HCEC 1CT (cell line): ENCODE results near the gene GNG4.

Experiments
- DNase-seq: peaks from one replicate; pipeline ENCODE4 v3.0.0-alpha.2; 2017

Gene GNG4

DNA sequence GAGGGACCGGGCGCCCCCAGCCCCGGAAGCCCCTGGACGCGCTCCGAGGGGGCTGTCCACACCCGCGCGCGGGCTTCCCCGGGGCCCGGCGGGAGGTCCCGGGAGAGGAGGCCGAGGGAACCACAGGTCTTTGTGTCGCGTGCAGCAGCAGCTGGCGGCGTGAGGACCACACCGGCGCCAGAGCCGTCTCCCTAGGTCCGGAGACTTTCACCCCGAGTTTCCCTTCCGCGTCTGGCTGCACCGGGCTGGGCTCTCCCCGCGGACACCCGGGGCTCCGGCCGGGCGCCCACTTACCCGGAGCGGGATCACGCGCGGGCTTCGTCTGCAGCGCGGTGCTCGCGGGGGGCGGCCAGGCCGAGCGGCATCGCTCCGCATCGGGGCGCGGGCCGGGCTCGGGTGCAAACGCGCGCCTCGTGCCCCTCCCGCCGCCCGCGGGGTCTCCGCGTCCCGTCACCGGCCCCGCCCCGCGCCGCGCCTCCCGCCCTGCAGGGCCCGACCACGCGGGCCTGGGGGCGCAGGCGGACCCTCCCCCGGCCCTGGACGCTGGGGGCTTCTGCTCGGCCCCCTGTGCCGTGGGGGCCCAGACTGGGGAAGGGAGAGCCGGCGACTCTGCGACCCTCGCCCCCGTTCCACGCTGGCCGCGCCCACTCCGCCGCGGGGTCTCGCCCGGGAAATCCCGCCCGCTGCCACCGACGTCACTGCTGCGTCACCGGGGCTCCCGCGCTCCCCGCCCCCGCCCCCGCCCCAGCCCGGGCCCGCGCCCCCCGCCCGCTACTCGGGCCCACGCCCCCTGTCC lies at the start of gene GNG4:
GNG4 (minus strand) TSS at position 417 of the 796 bp plus-strand sequence. CDS start 65,946 bp downstream, outside the sequence.
- no peak for DNase-seq

DNA sequence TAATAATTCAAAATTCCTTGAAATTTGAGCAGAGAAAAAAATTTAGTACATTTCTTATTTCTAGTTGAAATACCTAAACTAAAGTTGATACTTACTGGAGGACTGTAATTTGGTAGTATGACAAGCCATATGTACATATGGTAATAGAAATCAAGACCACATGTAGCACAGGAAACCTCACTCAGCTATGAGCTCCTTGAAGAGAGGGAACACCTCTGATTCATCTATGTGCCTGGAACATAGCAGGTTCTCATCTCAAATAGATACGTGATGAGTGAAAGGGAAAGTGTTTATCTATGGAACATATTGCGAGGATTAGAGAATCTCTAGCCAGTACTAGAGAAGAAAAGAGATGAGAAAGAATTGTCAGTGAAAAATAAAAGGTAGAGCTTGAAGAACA lies 47.9 kb upstream of the GNG4 start:
- DNase-seq = no peak

DNA sequence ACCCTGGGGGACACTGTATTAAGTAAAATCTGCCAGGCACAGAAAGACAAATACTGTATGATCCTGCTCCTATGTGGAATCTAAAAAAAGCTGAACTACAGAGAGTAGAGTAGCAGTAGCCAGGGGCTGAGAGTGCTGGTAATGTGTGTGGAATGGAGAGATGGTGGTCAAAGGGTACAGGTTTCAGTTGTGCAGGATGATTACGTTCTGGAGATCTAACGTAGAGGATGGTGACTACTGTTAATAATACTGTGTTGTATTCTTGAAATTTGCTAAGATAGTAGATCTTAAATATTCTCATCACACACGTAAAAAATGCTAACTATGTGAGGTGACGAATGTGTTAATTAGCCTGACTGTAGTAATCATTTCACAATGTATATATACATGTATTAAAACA lies 39.8 kb upstream of the GNG4 start:
- DNase-seq = no peak

DNA sequence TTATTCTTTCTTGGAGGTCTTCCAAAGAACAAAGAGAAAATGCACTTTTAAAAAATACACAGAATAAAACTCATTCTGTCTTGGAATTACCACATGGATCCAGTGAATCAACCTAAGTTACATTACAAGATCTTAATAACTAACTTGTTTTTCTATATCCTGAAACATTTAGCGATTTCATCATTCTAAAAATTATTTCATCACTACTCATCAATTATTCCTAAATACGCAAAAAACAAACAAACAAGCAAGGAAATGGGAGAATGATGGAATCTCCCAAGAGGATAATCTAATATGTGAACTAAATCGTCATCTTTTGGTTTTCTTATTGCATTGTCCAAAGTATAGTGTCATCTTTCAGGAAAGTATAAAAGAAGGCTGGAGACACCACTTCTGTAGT lies 38.5 kb upstream of the GNG4 start:
- DNase-seq = no peak

DNA sequence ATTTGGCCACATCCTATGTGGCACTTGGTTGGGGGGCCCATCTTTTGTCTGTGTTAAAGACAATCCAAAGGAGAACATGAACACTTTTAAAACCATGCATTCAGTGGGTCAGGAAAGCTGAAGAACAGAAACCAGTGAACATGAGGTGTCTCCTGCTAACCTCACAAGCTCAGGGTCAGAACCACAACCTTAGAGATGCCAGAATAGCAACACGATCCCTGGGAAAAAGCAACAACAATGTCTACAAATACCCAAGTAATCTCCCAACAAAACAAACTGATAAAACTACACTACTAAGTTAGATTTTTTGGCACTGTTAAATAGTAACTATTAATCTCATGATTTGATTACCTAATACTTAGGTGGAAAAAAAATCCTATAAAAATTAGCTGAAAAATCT lies 34.1 kb upstream of the GNG4 start:
- DNase-seq = no peak

DNA sequence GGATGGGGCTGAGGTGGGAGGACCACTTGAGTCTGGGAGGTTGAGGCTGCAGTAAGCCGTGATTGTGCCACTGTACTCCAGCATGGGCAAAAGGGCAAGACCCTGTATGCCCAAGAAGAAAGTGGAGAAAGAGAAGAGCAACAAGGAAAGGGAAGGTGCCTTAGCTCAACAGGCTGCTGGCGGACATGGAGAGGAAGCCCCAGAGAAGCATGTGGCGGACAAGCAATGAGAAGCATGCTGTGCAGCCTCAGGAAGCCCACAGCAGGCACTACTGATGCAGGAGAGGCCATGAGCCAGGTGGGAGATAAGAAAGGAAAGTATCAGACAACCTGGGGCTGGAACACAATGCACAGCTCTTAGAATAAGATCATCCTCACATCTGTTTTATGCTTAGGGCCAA lies 32.6 kb upstream of the GNG4 start:
- no peak for DNase-seq

DNA sequence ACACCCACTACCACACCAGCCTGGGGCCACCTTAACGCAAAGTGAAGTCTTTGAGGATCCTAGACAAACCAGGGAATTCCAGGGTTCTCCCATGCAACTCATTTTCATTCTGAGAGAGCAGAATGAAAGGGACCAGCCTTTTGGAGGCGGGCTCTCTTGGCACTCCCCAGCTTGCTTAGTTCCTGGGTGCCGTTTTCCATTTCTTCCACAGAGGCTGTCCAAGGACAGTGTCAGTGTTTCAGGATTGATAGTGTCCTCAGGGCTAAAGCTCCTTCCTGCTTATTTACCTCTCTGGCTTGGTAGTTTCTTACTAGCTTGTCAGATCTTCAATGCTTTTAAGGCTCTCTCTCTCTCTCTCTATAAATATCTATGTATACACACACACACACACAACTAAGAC lies 30.1 kb upstream of the GNG4 start:
- DNase-seq = no peak

DNA sequence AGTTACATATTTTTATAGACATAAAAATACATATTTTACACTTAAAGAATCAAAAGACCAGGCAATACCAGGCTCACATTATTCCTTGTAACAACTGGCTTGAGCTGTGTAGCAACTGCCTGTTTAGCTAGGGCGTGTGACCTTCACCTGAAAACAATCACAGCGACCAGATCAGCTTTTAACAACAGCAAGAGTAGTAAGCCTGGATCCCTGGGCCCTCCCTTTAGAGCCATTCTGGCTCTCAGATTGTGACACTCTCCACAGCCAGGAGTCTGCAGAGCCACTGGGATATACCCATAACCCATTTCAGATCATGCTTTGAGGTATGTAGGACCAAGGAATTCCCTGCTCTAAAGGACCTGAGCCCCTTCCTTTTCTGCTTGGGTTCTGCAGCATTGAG lies 29.4 kb upstream of the GNG4 start:
- no peak for DNase-seq

DNA sequence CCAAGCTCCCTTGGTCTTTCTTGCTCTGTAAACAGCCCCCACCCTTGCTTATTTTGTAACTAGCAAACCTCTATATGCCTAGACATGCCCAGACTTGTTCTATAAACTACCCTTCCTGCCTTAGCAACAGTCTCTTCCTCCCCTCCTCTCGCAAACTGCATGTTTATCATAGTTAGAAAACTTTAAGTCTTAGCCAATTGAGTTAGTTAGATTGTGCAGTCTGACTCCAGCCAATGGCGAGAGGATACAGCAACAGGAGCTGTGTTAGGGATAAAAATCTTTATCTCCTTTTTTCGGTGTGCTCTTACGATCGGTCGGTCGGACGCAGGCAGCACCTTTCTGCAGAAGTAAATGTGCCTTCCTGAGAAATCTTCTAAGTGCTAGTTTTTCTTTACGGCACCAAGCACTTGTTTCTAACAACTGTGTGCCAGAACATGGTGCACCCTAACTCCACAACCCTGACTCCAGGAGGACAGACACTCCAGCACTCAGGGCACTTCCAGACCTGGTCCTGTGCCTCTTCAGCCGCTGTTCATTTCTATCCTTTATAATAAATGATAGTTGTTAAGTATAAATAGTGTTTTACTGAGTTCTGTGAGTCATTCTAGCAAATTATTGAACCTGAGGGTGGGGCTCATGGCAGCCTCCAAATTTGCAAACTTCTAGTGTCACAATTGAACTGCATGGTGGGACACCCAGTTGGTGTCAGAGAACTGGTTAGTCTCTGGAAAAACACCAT lies 25.7 kb upstream of the GNG4 start:
- DNase-seq = no peak

DNA sequence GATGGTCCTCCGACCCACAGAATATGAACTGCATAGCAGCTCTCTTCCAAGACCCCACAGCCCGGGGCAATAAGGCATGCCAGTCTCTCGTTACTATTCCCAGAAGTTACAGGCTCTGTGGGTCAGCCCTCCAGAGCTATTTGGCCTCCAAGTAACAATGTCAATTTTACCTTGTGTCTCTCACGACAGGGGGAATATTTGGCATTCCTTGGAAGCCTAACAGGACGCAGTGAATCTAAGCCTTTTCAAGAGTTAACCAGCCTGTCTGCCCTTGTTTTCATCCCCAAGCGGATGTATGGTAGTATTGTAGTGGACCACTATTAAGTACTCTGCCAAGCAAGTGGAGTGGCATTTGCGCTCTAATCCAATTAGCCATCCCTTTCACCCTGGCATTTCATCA lies 24.4 kb upstream of the GNG4 start:
- DNase-seq = no peak

DNA sequence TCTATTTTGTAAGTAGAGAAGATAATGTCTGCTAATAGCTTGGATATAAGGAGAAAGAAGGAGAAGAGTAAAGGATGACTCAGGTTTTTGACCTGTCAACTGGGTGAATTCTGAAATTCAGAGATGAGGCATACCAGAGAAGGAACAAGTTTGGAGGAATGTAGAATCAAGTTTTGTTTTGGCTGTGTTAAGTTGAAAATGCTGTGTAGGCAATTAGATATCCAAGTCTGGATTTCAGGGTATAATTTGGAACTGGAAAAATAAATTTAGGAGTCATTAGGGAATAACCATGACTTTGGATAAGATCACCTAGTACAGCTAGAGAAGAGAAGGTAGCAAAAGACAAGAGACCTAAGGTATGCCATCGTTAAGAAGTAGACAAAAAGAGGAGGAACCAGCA lies 22.4 kb upstream of the GNG4 start:
- no peak for DNase-seq

DNA sequence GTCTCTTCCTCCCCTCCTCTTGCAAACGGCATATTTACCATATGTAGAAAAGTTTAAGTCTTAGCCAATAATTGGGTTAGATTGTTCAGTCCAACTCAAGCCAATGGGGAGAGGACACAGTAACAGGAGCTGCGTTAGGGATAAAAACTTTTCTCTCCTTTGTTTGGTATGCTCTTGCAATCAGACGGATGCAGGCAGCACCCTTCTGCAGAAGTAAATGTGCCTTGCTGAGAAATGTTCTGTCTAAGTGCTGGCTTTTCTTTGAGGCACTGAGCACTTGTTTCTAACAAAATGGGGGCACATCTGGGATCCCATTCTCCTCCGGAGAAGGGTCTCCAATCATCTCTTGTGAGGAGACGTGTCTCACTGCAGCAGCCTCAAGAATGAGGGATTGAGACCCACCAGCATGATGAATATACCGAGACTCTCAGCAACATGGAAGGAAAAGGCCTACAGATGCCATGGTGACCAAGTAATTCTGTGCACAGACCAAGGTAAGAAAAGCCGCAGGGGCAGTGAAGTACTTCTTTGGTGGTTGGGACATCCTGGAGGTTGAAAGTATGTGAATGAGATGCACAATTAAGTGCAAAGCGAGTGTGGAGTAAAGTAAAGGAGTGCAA lies 20.7 kb upstream of the GNG4 start:
- no peak for DNase-seq

DNA sequence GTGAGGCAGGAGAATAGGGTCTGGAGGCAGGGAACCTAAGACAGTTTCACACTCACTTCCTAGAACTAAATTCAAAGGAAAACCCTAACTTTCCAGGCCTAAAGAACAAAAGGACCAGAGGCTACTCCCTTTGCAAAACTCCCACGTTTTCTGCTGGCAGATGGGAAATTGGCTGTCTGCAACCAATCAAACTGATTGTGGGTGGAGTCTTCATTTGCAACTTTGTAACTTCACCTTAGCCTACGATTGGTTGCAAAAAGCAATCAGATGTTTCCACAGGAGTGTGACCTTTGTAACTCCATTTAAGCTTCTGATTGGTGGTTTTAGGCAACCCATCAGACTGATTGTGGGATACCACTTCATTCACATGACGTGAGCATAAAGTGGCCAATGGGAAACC lies 19.7 kb upstream of the GNG4 start:
- no peak for DNase-seq

DNA sequence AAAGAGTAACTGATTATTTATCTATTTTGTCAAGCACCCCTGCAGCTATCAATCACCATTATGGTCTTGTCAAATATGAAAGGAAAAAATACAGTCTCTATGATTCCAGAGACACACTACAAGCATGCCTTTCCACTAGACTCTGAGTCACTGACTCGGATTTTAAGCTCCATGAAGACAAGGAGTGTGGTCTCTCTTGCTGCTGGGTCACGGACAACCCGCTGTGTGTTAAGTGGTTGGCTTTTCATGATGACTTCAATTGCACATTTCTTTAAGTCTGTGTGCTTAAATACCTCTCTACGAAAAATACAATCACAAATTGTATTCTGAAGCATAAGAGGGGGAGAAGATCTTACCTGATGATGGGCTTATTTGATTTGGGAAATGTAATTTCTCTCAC lies 14.0 kb upstream of the GNG4 start:
- no peak for DNase-seq

DNA sequence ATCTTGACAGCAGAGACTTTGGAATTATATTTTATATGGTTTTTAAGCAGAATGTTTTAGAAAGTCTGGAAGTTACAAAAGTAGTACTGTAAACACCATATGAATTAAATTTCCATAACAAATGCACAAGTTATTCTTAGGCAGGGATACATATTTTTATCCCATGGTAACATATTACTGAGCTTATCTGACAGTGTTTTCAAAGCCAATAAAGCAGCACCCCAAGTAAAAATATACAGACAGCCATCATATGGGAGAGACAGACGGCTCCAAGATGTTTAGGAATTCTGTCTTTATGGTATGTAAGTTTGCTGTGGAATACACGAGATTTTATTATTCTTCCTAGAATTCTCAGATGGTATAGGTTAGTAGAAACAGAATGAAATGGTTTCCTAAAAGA lies 12.0 kb upstream of the GNG4 start:
- no peak for DNase-seq

DNA sequence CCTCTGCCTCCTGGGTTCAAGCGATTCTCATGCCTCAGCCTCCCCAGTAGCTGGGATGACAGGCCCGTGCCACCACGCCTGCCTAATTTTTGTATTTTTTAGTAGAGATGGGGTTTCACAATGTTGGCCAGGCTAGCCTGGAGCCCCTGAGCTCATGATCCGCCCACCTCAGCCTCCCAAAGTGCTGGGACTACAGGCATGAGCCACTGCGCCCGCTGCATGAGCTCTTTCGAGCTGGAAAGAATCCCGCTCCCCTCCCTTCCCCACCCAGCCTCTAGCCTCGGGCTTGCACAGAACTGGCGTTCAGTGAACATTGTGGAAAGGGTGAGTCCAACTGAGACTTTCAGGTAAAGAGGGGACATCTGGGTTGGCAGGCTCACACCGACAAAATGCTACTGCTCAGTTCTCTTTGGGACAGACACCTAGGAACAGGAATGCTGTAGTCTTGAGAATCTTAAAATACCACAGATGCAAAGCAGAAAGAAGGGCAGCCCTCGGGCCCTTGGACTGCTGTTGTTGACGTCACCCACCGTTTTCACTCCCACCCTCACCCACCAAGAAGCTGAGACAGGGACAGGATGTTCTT lies 9.7 kb upstream of the GNG4 start:
- no peak for DNase-seq

DNA sequence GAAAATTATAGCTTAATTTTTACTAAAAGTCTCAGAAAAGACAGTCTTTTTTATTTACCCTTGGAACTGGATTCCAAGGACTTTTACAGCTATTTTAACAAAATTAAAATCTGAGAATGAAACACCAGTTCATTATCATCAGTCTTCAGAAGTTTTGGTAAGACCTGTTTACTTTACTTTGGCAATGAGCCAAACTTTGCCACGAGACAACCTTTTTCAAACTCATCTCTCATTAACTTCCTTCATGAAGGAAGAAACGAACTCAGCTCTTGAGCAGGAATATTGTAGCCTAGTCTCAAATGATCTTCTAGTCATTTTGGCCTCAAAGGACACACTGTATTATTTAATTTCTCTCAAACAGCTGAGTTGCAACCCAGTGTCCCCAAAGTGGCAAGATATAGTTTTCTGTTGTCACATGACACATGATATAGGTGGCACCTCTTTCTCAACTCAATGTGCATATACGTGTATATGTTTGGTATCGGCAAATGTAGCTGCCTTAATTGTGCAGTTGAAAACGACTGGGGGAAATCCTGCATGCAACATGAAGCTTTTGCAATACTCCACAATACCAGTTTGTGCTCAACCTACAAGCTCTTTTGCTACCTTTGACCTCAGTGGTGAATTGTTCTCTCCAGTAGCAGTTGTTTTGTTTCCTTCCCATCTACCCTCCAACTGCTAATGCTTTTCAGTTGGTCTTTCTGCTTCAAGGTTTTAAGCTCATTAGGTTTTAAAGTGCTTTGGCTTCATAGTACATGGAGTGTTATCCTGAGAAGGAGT lies 8.4 kb upstream of the GNG4 start:
- no peak for DNase-seq

DNA sequence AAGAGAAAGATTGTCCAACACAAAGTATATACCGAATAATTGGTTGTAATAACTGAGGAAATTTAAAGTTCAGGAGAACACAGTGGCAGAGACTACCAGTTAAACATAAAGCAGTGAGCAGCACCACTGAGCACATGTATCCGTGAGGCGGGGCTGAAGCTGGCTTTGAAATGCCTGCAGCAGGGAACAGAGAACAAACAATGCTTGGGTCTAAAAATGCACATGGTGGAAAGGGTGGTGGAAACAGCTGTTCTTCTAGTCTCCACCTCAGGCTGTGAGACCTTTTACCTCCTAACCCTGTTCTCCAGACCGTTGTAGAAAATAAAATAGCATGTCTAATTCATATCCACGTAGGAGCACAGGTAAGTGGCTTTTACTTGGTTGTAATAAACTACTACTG lies 7.7 kb upstream of the GNG4 start:
- no peak for DNase-seq

DNA sequence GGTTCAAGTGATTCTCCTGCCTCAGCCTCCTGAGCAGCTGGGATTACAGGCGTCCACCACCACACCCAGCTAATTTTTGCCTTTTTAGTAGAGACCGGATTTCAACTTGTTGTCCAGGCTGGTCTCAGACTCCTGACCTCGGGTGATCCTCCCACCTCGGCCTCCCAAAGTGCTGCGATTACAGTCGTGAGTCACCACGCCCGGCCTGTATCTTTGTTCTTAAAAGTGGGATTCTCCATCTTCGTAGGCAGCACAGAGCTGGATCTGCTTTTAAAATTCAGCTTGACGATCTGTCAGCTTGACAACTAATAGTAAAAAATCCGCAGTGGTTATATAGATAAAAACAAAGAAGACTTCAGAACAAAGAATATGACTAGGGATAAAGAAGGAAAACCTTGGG lies 2.8 kb upstream of the GNG4 start:
- DNase-seq = no peak

DNA sequence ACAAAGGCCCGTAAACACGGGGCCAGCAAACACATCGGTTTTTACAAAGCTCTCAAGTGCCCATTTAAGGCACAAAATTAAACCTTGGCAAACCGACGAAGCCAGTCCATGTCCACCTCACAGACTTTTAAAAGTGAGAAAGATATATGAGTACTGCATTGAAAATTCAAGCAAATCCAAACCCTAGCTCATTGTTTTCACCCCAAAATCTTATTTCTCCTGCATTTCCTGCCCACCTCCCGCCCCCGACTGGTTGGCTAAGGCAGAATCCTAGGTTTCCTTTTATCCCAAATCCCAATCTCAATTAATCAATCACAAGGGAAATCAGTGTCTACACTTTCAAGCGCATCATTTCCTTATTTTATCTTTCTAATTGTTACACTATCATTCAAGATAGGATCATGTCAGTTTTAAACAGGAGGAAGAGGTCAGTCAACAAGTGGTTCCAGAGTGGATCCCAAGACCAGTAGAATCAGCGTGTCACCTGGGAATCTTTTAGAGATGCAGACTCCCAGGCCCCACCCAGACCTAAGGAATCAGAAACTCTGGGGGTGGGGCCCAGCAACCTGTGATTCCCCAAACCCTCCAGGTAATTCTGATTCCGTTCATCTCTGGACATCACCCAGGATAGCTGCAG lies 1.7 kb upstream of the GNG4 start:
- DNase-seq = no peak

DNA sequence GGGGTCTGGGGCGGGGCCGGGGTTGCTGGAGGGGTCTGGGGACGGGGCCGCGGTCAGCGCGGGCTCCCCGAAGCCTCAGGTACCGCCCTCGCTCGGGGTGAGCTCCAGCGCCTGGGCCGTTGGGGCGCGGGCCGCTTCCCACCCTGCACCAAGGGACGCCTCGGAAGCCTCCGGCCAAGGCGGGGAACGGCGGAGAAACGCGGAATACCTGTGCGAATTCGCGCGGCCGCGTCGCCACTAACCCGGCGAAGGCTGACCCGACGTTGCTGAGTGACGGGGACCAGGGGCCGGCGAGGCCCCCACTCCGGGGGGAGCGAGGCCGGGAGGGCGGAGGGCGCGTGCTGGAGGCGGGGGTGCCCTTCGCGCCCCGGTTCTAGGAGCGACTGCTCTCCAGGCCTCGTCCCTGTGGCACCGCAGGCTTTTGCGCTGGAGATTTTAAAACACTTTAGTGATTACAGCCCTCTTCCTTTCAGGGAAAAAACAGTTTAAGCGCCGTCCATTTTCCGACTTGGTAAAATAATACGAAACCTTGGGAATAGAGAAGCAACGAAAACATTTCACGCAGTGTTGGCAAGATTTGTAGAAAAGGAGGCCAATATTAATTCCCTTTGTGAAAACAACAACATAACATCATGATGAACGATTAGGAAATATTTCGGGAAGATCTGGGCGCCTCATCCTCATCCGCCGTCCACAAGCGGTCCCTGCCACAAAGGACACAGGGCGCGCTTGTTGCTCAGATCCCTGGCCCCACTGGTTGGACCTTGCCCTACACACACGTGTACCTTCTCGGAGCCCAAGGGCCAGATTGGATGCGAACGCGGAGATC lies 971 bp upstream of the GNG4 start:
- DNase-seq = no peak

DNA sequence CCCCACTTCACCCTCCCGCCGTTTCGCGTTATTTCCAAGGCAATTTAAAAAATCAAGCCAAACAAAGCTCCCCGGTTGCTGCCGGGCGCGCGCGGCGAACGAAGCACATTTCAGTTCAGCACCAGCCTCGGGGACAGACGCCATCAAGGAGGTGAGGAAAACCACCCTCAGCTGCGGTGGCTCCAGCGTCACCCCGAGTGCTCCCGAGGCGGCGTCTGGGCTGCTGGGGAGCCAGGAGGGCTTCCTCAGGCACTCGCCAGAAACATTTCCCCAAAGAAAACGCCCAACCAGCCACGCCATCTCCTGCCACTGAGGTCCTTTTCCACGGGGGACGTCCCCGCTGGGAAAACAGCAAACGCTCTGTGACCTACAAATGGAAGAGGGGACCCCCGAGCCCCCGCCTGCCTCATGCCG lies 623 bp downstream of the GNG4 start:
- DNase-seq = peak; percentile 8
